Loucy (cell line): ENCODE results near the gene PRDX3.

Source experiments
- EZH2phosphoT487 ChIP-seq: fragments of 200-600 bp; IDR thresholded peaks from 2 replicates; pipeline ENCODE4 v1.6.1; 2018; ENCODE audit warnings: antibody characterized with exemption, mild to moderate bottlenecking, moderate library complexity, borderline replicate concordance
- TF ChIP-seq, protein P1 (sequence below): fragments of 200-600 bp; sonication (generic); conservative IDR thresholded peaks from 2 replicates; pipeline ENCODE4 v1.5.1; 2014; ENCODE audit warnings: mild to moderate bottlenecking, antibody characterized with exemption, low read length

DNA sequence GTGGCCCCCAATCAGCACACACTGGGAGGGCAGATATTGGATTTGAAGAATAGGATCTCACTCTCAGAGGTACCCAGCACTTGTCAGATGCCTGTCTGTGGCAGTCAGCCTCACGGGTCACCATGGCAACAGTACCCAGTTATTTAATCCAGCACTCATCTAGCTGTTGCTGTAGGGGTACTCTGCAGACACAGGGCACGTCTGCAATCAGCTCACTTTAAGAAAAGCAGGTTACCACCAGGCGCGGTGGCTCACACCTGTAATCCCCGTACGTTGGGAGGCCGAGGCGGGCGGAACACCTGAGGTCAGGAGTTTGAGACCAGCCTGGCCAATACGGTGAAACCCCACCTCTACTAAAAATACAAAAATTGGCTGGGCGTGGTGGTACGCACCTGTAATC, 25.0 kb downstream of the PRDX3 start:
- TF ChIP-seq, protein P1, sequence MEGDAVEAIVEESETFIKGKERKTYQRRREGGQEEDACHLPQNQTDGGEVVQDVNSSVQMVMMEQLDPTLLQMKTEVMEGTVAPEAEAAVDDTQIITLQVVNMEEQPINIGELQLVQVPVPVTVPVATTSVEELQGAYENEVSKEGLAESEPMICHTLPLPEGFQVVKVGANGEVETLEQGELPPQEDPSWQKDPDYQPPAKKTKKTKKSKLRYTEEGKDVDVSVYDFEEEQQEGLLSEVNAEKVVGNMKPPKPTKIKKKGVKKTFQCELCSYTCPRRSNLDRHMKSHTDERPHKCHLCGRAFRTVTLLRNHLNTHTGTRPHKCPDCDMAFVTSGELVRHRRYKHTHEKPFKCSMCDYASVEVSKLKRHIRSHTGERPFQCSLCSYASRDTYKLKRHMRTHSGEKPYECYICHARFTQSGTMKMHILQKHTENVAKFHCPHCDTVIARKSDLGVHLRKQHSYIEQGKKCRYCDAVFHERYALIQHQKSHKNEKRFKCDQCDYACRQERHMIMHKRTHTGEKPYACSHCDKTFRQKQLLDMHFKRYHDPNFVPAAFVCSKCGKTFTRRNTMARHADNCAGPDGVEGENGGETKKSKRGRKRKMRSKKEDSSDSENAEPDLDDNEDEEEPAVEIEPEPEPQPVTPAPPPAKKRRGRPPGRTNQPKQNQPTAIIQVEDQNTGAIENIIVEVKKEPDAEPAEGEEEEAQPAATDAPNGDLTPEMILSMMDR = no peak
- TF ChIP-seq EZH2phosphoT487 = no peak
